Urinary bladder (tissue), 4 donors: Measurements from ENCODE around the gene PTGDR. TPM values are rescaled to one million over a fixed set of nuclear protein-coding genes. Genes with fewer than 3 reads are reported as not detected.

Experiments
- DNase-seq: peaks from one replicate; pipeline ENCODE4 v3.0.0-alpha.2; 2015; ENCODE audit errors: extremely low spot score
- H3K27ac ChIP-seq: one replicate; pipeline ENCODE4 v1.5.1; 2013; ENCODE audit warnings: low read depth, mild to moderate bottlenecking, moderate library complexity
- H3K36me3 ChIP-seq: one replicate; pipeline ENCODE4 v1.6.1; 2013; ENCODE audit warnings: mild to moderate bottlenecking, moderate library complexity; ENCODE audit not compliant: insufficient read depth
- H3K4me1 ChIP-seq: one replicate; pipeline ENCODE4 v1.6.1; 2013; ENCODE audit warnings: mild to moderate bottlenecking, moderate library complexity; ENCODE audit not compliant: insufficient read depth
- H3K4me3 ChIP-seq: one replicate; pipeline ENCODE4 v1.5.1; 2013; ENCODE audit warnings: low read depth, low read length
- WGBS: extraction: QIAGEN DNeasy Blood & Tissue Kit; methylation state at CpG from one replicate; pipeline ENCODE4 v1.1.7; 2013; 5-methylcytosine and 5-hydroxymethylcytosine counted together
- polyA plus RNA-seq: library from polyadenylated mRNA; stranded (reverse); fragments of 200-250 nt; gene quantifications from one replicate; pipeline ENCODE4 v1.2.3, GENCODE V29; 2013
- total RNA-seq: library from RNA; depleted of rRNA; stranded (reverse); fragments of >200 nt; gene quantifications from one replicate; pipeline ENCODE4 v1.2.3, GENCODE V29; 2014
- donor health status: healthy with polysubstance abuse.
- donor health status: healthy.

Gene PTGDR
- total RNA-seq: 0.58 TPM
- polyA plus RNA-seq: 0.44 TPM

- Histone ChIP-seq H3K27ac (no peak within 1 kb of the TSS), H3K36me3 (no peaks in the 10 kb centered on the region), H3K4me1 (no peaks in the 10 kb centered on the region), H3K4me3 (peak within 1 kb of the TSS; percentile 33)
- 2% methylated on average over 63 of the region's 63 CpGs for WGBS
- no peak for DNase-seq
These were observed at the start of gene PTGDR for GRCh38 chr14:52267501-52268278. PTGDR (plus strand) TSS chr14:52267698; CDS start chr14:52267815, 117 bp downstream.

DNA sequence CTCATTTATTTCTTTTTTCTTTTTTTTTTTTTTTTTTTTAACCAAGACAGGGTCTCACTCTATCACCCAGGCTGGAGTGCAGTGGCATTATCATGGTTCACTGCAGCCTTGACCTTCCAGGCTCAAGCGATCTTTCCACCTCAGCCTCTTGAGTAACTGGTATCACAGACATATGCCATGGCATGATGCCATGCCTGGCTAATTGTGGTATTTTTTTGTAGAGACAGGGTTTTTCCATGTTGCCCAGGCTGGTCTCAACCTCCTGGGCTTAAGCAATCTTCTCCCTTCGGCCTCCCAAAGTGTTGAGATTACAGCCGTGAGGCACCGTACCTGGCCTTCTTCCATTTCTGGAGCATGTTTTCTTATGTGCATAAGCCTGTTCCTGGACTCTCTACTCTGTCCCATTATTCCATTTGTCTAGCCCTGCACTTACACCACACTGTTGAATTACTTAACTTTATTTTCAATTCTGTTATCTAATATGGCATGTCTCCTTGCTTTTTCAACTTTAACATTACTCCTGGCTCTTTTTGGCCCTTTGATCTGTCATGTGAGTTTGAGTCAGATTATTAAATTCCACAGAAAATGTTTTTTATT is 47.9 kb upstream of the PTGDR start:
- no peak overlapping the region for H3K27ac ChIP-seq
- H3K36me3 ChIP-seq: no peaks in the 10 kb centered on the region
- no peaks in the 10 kb centered on the region for H3K4me1 ChIP-seq
- DNase-seq: no peak
- 77% methylated on average over 4 of the region's 4 CpGs for WGBS
- no peak overlapping the region for H3K4me3 ChIP-seq

DNA sequence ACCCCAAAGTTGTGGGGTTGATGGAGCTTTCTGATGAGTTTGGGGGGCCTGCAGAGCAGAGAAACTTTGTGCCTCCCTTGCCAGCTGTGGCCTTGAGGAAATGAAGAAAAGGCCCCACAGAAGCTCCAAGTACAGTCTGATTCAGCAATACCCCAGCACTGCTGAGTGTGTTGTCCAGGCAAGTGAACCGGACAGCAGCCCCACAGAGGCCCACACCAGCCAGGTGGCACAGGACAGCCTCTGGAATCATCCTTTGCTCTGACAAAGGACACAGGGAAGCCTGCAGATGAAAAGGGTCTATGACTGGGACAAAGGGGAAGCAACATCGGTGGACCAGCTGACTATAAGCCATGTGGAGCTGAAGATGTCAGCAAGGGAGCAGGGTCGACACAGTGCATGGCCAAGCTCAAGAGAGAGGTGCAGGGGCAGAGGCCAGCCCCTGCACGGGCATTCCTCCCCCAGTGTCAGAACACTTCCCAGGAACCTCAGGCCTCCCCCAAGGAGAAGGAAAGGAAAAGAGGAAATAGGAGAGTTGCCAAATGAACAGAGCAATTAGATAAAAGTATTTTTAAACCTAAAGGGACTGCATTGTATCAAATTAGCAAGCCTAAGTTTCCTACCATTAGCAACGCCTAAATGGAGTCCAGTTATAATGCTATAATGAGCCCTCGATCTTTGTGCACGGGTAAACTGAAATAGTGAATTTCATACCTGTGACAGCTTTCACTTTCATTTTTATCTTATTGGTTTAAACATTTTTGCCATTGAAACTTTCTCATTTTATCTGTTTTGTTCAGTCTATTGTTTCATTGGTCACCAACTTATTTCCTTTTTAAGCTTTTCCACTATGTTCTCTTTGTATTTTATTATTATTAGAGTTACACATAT is 46.3 kb upstream of the PTGDR start:
- Histone ChIP-seq H3K36me3 (no peaks in the 10 kb centered on the region), H3K27ac (no peak overlapping the region), H3K4me1 (no peaks in the 10 kb centered on the region), H3K4me3 (no peak overlapping the region)
- no peak for DNase-seq
- 67% methylated on average over 7 of the region's 7 CpGs for WGBS

DNA sequence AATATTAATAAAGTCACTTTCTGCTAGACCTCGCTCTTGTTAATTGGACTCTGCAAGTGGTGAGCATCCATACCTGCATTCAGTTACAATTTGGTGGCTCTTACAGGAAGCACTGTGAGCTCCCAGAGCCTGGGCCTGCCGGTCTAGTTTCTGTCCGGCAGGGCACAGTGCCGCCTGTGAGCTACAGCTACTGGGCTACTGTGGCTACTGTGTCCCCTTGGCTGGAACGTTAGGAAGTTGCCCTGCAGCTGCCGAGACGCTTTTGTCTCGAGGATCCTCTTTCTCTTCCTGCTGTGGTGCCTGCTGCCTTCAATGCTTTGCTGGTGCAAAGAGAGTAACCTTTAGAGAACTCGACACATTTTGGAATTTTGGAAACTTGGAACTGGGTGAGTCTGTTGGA is 44.6 kb upstream of the PTGDR start:
- DNase-seq: no peak
- H3K4me1 ChIP-seq: no peaks in the 10 kb centered on the region
- no peak overlapping the region for H3K27ac ChIP-seq
- no peak overlapping the region for H3K4me3 ChIP-seq
- WGBS: 86% methylated on average over 9 of the region's 9 CpGs
- no peaks in the 10 kb centered on the region for H3K36me3 ChIP-seq

DNA sequence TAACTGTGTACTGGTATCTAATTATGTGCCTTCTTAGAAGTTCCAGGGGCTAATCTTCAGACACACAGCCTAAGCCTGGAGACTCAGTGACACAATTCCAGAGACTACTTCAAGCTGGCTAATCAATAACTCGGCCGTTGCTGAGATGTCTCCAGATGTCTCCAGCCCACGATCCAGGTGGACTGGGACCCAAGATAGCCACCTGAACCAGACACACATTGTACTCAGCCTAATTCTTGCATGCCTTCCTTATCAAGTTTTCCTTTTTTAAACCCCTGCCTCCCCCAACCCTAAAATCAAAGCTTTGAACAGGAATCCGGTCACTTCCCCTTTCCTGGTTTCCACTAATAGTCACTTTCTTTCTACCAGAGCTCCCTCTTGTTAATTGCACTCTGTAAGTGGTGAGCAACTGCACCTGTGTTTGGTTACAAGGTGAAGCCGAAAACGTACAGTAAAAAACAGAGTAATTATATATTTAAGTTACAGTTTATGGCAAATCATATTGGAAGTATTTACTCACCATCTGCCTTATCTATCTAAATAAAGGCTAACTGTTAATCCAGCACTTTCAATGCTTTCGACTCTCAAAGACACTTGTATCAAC is 39.8 kb upstream of the PTGDR start:
- no peak overlapping the region for H3K4me3 ChIP-seq
- DNase-seq: no peak
- no peaks in the 10 kb centered on the region for H3K4me1 ChIP-seq
- WGBS: 61% methylated on average over 7 of the region's 7 CpGs
- H3K36me3 ChIP-seq: no peaks in the 10 kb centered on the region
- H3K27ac ChIP-seq: no peak overlapping the region

GRCh38 chr14:52233693-52234092 is 33.8 kb upstream of the PTGDR start:
- Histone ChIP-seq H3K36me3 (no peaks in the 10 kb centered on the region), H3K4me3 (no peak overlapping the region), H3K27ac (no peak overlapping the region), H3K4me1 (no peaks in the 10 kb centered on the region)
- no peak for DNase-seq
- WGBS: 67% methylated on average over 2 of the region's 2 CpGs

DNA sequence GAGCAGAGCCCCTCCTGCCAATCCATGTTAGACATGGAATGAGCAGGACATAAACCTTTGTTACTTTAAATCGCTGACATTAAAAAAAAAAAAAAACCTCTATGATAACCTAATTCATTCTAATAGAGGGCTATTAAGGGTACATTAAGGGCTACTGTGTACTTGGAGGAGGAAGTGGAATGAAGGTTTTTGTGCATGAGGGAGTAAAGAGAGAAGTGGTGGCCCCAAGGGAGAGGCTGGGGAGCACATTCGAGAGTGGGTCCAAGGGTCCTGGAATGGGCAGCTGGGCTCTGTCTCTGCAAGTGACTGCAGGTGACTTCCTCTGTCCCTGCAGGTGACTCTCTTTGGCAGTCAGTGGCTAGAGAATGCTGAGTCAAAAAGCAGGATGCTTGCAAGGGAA is 32.1 kb upstream of the PTGDR start:
- no peak for DNase-seq
- no peak overlapping the region for H3K4me3 ChIP-seq
- H3K36me3 ChIP-seq: no peaks in the 10 kb centered on the region
- 82% methylated on average over 2 of the region's 2 CpGs for WGBS
- no peak overlapping the region for H3K27ac ChIP-seq
- no peaks in the 10 kb centered on the region for H3K4me1 ChIP-seq

DNA sequence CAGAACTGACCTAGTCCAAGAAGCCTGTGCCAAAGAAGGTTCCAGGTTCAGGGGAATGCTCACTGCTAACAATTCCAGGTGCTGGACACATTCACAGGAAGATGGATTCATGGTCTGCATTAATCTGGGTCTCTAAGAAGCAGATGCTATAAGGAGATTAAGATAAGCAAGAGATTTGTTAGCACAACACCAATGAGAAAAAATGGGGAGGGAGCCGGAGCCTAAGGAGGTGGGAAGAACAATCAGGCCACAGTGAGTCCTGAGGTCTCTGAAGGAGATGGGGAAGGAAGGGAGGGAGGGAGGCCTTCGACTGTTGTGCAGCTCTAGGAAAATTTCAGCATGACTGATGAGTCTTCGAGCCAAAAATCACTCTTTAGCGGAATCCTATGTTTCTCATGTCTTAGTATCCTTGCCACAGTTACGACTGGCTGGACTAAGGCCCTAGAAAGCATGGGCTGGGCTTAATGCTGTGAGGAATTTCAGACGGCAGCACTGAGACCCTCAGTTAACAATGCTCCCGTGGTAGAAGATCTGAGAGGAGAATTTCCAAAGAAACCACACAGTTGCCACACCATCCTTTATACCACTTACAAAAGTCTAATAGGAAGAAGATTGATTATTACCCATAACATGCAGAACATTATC is 31.5 kb upstream of the PTGDR start:
- Histone ChIP-seq H3K36me3 (no peaks in the 10 kb centered on the region), H3K4me3 (no peak overlapping the region), H3K4me1 (no peaks in the 10 kb centered on the region), H3K27ac (no peak overlapping the region)
- WGBS: 53% methylated on average over 7 of the region's 7 CpGs
- no peak for DNase-seq

DNA sequence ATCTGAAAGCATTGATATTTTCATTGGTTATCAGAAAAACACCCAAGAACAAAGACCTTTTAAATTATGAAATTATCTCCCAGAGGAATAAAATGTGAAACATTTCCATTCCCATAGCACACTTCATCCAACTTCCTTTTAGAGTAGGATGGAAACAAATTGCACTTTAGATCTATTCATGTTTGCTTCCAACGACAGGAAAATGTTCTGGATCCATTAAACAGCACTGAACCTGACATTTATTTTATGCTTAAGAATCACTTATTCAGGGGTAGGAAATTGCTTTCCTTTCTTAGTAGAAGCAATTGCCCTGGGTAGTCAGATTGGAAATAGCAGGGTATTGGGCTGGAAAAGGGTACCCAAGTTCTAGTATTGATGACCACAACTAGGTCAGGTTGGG is 28.8 kb upstream of the PTGDR start:
- Histone ChIP-seq H3K27ac (no peak overlapping the region), H3K4me1 (no peaks in the 10 kb centered on the region), H3K4me3 (no peak overlapping the region), H3K36me3 (no peaks in the 10 kb centered on the region)
- 68% methylated on average over 1 of the region's 1 CpG for WGBS
- DNase-seq: no peak

GRCh38 chr14:52240623-52241022 is 26.9 kb upstream of the PTGDR start:
- H3K36me3 ChIP-seq: no peaks in the 10 kb centered on the region
- no peak for DNase-seq
- H3K4me3 ChIP-seq: no peak overlapping the region
- 52% methylated on average over 5 of the region's 5 CpGs for WGBS
- H3K4me1 ChIP-seq: no peaks in the 10 kb centered on the region
- no peak overlapping the region for H3K27ac ChIP-seq

- no peak for DNase-seq
- no peak overlapping the region for H3K4me3 ChIP-seq
- no peaks in the 10 kb centered on the region for H3K4me1 ChIP-seq
- H3K27ac ChIP-seq: no peak overlapping the region
- 43% methylated on average over 5 of the region's 5 CpGs for WGBS
- H3K36me3 ChIP-seq: no peaks in the 10 kb centered on the region
These were observed 26.3 kb upstream of the PTGDR start for GRCh38 chr14:52241087-52241793.

- Histone ChIP-seq H3K4me1 (no peaks in the 10 kb centered on the region), H3K36me3 (no peaks in the 10 kb centered on the region), H3K27ac (no peak overlapping the region), H3K4me3 (no peak overlapping the region)
- 66% methylated on average over 2 of the region's 2 CpGs for WGBS
- no peak for DNase-seq
These were observed 23.2 kb upstream of the PTGDR start for GRCh38 chr14:52244328-52244727.

GRCh38 chr14:52244997-52245396 is 22.5 kb upstream of the PTGDR start:
- 95% methylated on average over 3 of the region's 3 CpGs for WGBS
- no peaks in the 10 kb centered on the region for H3K4me1 ChIP-seq
- DNase-seq: no peak
- H3K27ac ChIP-seq: no peak overlapping the region
- no peak overlapping the region for H3K4me3 ChIP-seq
- no peaks in the 10 kb centered on the region for H3K36me3 ChIP-seq
